HL-60 (cell line): Measurements from ENCODE around the gene UCP2.

Source experiments
- DNase-seq, 2 experiments: peaks; one replicate each; pipeline ENCODE4 v3.0.0-alpha.2; 2010 to 2020; ENCODE audit warnings: low read depth in 1 of 2, low spot score in 1 of 2
- H3K27ac ChIP-seq: fragments of 250-450 bp; sonication (Bioruptor Pico); replicated peaks from 2 replicates; pipeline ENCODE4 v1.5.1; 2020; ENCODE audit warnings: mild to moderate bottlenecking, moderate library complexity
- H3K27me3 ChIP-seq: fragments of 250-450 bp; sonication (Bioruptor Pico); 2 replicates; pipeline ENCODE4 v1.5.1; 2021; ENCODE audit warnings: mild to moderate bottlenecking, moderate library complexity; ENCODE audit not compliant: insufficient read depth, poor library complexity, severe bottlenecking
- H3K4me3 ChIP-seq: replicated peaks from 2 replicates; pipeline ENCODE4 v1.5.1; 2011; ENCODE audit warnings: mild to moderate bottlenecking, control low read depth, low read length; ENCODE audit not compliant: insufficient read depth
- GABPA ChIP-seq: IDR thresholded peaks from 2 replicates; pipeline ENCODE4 v1.6.1; 2012; ENCODE audit warnings: low read depth
- POLR2AphosphoS5 ChIP-seq: IDR thresholded peaks from 2 replicates; pipeline ENCODE4 v1.6.1; 2012; ENCODE audit warnings: low read depth
- SPI1 ChIP-seq: IDR thresholded peaks from 2 replicates; pipeline ENCODE4 v1.6.1; 2012; ENCODE audit warnings: low read depth, mild to moderate bottlenecking, borderline replicate concordance
- TF ChIP-seq, protein P1 (sequence below): IDR thresholded peaks from 2 replicates; pipeline ENCODE4 v1.6.1; 2012; ENCODE audit warnings: low read depth; ENCODE audit not compliant: insufficient replicate concordance
- TF ChIP-seq, protein P2 (sequence below): IDR thresholded peaks from one replicate; pipeline ENCODE4 v1.5.1; 2011; ENCODE audit warnings: low read length, control low read depth, inconsistent platforms; ENCODE audit not compliant: insufficient read depth

Gene UCP2

DNA sequence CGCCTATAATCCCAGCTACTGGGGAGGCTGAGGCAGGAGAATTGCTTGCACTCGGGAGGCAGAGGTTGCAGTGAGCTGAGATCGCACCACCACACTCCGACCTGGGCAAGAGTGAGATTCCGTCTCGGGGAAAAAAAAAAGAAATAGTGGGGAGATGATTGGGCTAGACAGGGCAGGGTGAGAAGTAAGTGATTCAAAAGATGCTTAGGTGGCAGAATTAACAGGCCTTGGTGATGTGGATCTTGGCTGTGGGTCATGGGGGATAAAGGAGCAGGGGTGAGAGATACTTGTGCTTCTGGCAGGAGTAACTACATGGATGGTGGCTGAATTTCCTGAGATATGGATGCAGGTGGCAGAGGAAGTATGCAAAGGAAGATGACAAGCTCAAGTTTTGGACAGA lies 39.4 kb upstream of the UCP2 start:
- TF ChIP-seq GABPA (no peak), SPI1 (no peak), POLR2AphosphoS5 (no peak)
- TF ChIP-seq, protein P1, sequence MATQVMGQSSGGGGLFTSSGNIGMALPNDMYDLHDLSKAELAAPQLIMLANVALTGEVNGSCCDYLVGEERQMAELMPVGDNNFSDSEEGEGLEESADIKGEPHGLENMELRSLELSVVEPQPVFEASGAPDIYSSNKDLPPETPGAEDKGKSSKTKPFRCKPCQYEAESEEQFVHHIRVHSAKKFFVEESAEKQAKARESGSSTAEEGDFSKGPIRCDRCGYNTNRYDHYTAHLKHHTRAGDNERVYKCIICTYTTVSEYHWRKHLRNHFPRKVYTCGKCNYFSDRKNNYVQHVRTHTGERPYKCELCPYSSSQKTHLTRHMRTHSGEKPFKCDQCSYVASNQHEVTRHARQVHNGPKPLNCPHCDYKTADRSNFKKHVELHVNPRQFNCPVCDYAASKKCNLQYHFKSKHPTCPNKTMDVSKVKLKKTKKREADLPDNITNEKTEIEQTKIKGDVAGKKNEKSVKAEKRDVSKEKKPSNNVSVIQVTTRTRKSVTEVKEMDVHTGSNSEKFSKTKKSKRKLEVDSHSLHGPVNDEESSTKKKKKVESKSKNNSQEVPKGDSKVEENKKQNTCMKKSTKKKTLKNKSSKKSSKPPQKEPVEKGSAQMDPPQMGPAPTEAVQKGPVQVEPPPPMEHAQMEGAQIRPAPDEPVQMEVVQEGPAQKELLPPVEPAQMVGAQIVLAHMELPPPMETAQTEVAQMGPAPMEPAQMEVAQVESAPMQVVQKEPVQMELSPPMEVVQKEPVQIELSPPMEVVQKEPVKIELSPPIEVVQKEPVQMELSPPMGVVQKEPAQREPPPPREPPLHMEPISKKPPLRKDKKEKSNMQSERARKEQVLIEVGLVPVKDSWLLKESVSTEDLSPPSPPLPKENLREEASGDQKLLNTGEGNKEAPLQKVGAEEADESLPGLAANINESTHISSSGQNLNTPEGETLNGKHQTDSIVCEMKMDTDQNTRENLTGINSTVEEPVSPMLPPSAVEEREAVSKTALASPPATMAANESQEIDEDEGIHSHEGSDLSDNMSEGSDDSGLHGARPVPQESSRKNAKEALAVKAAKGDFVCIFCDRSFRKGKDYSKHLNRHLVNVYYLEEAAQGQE: no peak
- TF ChIP-seq, protein P2, sequence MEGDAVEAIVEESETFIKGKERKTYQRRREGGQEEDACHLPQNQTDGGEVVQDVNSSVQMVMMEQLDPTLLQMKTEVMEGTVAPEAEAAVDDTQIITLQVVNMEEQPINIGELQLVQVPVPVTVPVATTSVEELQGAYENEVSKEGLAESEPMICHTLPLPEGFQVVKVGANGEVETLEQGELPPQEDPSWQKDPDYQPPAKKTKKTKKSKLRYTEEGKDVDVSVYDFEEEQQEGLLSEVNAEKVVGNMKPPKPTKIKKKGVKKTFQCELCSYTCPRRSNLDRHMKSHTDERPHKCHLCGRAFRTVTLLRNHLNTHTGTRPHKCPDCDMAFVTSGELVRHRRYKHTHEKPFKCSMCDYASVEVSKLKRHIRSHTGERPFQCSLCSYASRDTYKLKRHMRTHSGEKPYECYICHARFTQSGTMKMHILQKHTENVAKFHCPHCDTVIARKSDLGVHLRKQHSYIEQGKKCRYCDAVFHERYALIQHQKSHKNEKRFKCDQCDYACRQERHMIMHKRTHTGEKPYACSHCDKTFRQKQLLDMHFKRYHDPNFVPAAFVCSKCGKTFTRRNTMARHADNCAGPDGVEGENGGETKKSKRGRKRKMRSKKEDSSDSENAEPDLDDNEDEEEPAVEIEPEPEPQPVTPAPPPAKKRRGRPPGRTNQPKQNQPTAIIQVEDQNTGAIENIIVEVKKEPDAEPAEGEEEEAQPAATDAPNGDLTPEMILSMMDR: no peak
- Histone ChIP-seq H3K27ac (no peak overlapping the region), H3K27me3 (no peaks in the 10 kb centered on the region), H3K4me3 (no peak overlapping the region)
- DNase-seq: no peak

DNA sequence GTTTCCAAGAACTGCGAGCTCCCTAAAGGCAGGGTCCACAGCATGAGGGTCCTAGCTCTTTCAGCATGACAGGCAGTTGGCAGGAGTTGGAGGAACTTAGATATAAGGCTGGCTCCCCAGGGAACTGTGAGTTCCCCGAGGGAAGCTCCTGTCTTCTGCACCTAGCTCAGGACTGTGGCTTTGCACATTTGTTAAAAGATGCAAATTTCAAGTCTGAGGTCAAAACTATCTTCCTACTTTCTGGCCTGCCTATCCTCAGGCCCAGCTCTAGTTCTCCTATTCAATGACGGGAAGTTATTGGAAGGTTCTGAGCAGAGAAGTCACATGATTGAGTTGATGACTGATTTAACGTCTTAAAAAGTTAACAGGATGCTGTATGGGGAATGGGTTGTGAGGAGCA lies 37.9 kb upstream of the UCP2 start:
- no peak overlapping the region for H3K4me3 ChIP-seq
- no peaks in the 10 kb centered on the region for H3K27me3 ChIP-seq
- TF ChIP-seq POLR2AphosphoS5: no peak
- TF ChIP-seq, protein P2: no peak
- no peak for TF ChIP-seq SPI1
- no peak for TF ChIP-seq GABPA
- TF ChIP-seq, protein P1: no peak
- peak in 1 of 2 experiments; percentile 34 for DNase-seq
- H3K27ac ChIP-seq: peak overlapping the region; percentile 49; the same call in 1 of the 2 replicates

DNA sequence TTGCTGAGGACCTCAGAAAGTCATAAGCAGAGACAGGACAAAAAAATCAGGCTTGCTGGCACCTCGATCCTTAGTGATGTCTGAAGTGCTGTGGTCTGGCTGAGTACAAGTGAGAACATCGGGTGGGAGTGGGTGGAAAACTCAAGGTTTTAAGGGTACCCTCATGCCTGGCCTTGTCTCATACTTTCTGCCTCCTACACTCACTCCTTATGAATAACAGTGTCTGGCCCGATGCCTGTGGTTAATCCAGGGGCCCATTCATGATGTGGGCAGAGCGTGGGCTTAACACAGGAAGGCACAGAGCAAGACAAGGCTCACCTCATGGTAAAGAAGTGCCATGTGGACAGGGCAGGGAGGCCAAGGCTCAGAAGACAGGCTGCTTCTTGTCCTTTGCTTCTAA lies 37.2 kb upstream of the UCP2 start:
- Histone ChIP-seq H3K4me3 (no peak overlapping the region), H3K27me3 (no peaks in the 10 kb centered on the region), H3K27ac (peak overlapping the region; percentile 49)
- no peak for DNase-seq
- TF ChIP-seq, protein P2: no peak
- TF ChIP-seq GABPA: no peak
- no peak for TF ChIP-seq SPI1

GRCh38 chr11:74019104-74019738 lies 36.6 kb upstream of the UCP2 start:
- Histone ChIP-seq H3K27me3 (no peaks in the 10 kb centered on the region), H3K27ac (no peak overlapping the region; the same call in 1 of the 2 replicates), H3K4me3 (no peak overlapping the region)
- TF ChIP-seq SPI1 (no peak), POLR2AphosphoS5 (no peak), GABPA (no peak)
- TF ChIP-seq, protein P1: no peak
- TF ChIP-seq, protein P2: no peak
- DNase-seq: no peak
